Keratinocyte (primary cell): ENCODE results near the gene TJP3.

Experiments used
- EZH2 ChIP-seq: IDR thresholded peaks from one replicate; pipeline ENCODE4 v1.6.1; 2012; ENCODE audit warnings: inconsistent platforms, mild to moderate bottlenecking, low read length, moderate library complexity
- TF ChIP-seq, protein P1 (sequence below), 3 experiments: IDR thresholded peaks in 1 of 3; conservative IDR thresholded peaks in 1 of 3; optimal IDR thresholded peaks in 1 of 3; 2 replicates in 2 of 3; 3 replicates in 1 of 3; pipeline versions ENCODE3 to v1.5.1; 2011; ENCODE audit warnings: low read length in 3 of 3, mild to moderate bottlenecking in 3 of 3, moderate library complexity in 2 of 3, control low read depth in 1 of 3, inconsistent platforms in 1 of 3; ENCODE audit not compliant: insufficient read depth in 2 of 3; ENCODE audit errors: extremely low read depth in 1 of 3

GRCh38 chr19:3679138-3679537, 29.0 kb upstream of the TJP3 start:
- no peak for TF ChIP-seq EZH2
- TF ChIP-seq, protein P1, sequence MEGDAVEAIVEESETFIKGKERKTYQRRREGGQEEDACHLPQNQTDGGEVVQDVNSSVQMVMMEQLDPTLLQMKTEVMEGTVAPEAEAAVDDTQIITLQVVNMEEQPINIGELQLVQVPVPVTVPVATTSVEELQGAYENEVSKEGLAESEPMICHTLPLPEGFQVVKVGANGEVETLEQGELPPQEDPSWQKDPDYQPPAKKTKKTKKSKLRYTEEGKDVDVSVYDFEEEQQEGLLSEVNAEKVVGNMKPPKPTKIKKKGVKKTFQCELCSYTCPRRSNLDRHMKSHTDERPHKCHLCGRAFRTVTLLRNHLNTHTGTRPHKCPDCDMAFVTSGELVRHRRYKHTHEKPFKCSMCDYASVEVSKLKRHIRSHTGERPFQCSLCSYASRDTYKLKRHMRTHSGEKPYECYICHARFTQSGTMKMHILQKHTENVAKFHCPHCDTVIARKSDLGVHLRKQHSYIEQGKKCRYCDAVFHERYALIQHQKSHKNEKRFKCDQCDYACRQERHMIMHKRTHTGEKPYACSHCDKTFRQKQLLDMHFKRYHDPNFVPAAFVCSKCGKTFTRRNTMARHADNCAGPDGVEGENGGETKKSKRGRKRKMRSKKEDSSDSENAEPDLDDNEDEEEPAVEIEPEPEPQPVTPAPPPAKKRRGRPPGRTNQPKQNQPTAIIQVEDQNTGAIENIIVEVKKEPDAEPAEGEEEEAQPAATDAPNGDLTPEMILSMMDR (optimal IDR thresholded peaks at IDR 0.05 in 1 of 3, IDR thresholded peaks at IDR 0.05 in 1 of 3, conservative IDR thresholded peaks at IDR 0.05 in 1 of 3; ENCODE audit: extremely low read depth in 1 of 3, insufficient read depth in 2 of 3, low read length in 3 of 3): no peak
